Testis (tissue), 3 donors: ENCODE data around the gene SLX4IP. TPM values are rescaled to one million over a fixed set of nuclear protein-coding genes. Genes with fewer than 3 reads are reported as not detected.

Source experiments
- DNase-seq: peaks from one replicate; pipeline ENCODE4 v3.0.0-alpha.2; 2019
- H3K27ac ChIP-seq, 2 donors: fragments of 200-600 bp; sonication (generic); one replicate each; pipeline ENCODE4 v1.5.1; 2019
- H3K27me3 ChIP-seq: fragments of 200-600 bp; sonication (generic); one replicate; pipeline ENCODE4 v1.5.1; 2019
- H3K36me3 ChIP-seq: fragments of 200-600 bp; sonication (generic); one replicate; pipeline ENCODE4 v1.5.1; 2017; ENCODE audit warnings: low read depth; ENCODE audit errors: missing control alignments
- H3K4me1 ChIP-seq: fragments of 200-600 bp; sonication (generic); one replicate; pipeline ENCODE4 v1.5.1; 2019
- H3K4me3 ChIP-seq, 2 donors: fragments of 200-600 bp; sonication (generic); one replicate each; pipeline ENCODE4 v1.5.1; 2017 to 2019
- H3K9me3 ChIP-seq: fragments of 200-600 bp; sonication (generic); one replicate; pipeline ENCODE4 v1.5.1; 2017
- POLR2A ChIP-seq: fragments of 450-650 bp; IDR thresholded peaks from one replicate; pipeline ENCODE4 v1.6.1; 2017; ENCODE audit warnings: antibody characterized with exemption, mild to moderate bottlenecking, moderate library complexity
- WGBS, 2 donors: methylation state at CpG; one replicate each; pipeline ENCODE4 v1.1.5; 2018; 5-methylcytosine and 5-hydroxymethylcytosine counted together
- intact Hi-C: fragments of 100-400 bp; cut with DNase I; formaldehyde crosslinking; loops from one replicate; pipeline ENCODE4 v1.15.1; 2023; ENCODE audit warnings: low total_unique reads
- polyA plus RNA-seq: library from polyadenylated mRNA; stranded (reverse); fragments of 350-450 nt; fragmentation: Illumina TruSeq; extraction: RNeasy Lipid Tissue Mini Kit (QIAGEN cat#74804); gene quantifications from one replicate; pipeline ENCODE4 v1.2.3, GENCODE V29; 2014; ENCODE audit warnings: low read depth, low replicate concordance; ENCODE audit not compliant: insufficient read depth
- total RNA-seq, 2 donors: library from RNA; depleted of rRNA; stranded (reverse); fragments of >200 nt; gene quantifications; one replicate each; pipeline ENCODE4 v1.2.3, GENCODE V29; 2016
- TF ChIP-seq, protein P1 (sequence below), 3 experiments: fragments of 450-650 bp in 2 of 3; fragments of 200-600 bp in 1 of 3; sonication (generic) in 1 of 3; IDR thresholded peaks; one replicate each; pipeline ENCODE4 v1.5.1; 2016 to 2019; ENCODE audit warnings: antibody characterized with exemption in 3 of 3, mild to moderate bottlenecking in 2 of 3, moderate library complexity in 1 of 3

The SLX4IP gene
- total and polyA plus RNA-seq, 3 donors from 2014 or later: 3.8 to 10.8 (median 9.7) TPM

DNA sequence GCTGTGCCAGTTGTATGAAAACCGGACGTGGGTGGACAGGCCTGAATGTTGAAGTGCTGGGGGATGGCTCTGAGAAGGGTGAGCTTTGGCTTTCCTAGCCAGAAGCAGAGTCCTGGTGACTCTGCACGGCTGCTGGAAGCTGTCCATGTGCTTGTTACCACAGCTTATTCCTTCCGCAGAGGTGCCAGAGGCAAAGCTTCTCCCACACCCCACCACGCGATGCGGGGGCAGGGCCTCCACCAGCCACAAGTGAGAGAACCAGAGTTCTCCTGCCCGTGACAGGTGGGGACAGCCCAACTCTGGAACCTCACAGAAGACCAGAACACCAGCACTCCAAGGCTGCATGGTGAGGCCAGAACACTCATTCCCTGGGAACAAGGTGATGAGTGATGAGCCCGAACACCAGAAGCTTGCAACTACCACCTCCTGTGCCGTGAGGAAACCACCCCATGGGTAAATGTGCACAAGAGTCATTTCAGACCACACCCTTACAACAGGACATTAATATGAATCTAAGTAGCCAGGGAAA lies 202.0 kb downstream of the SLX4IP start:
- Histone ChIP-seq H3K36me3 (no peaks in the 10 kb centered on the region), H3K27me3 (no peaks in the 10 kb centered on the region), H3K9me3 (no peaks in the 10 kb centered on the region), H3K4me1 (peaks cover 12% of the 10 kb centered on the region), H3K27ac (peak overlapping the region in 1 of 2 donors; percentile 48), H3K4me3 (no peak overlapping the region)
- WGBS, 2 donors: 67 to 73% methylated on average over 10 of the region's 10 CpGs
- DNase-seq: no peak
- intact Hi-C loops: no loop called here
- TF ChIP-seq, protein P1, sequence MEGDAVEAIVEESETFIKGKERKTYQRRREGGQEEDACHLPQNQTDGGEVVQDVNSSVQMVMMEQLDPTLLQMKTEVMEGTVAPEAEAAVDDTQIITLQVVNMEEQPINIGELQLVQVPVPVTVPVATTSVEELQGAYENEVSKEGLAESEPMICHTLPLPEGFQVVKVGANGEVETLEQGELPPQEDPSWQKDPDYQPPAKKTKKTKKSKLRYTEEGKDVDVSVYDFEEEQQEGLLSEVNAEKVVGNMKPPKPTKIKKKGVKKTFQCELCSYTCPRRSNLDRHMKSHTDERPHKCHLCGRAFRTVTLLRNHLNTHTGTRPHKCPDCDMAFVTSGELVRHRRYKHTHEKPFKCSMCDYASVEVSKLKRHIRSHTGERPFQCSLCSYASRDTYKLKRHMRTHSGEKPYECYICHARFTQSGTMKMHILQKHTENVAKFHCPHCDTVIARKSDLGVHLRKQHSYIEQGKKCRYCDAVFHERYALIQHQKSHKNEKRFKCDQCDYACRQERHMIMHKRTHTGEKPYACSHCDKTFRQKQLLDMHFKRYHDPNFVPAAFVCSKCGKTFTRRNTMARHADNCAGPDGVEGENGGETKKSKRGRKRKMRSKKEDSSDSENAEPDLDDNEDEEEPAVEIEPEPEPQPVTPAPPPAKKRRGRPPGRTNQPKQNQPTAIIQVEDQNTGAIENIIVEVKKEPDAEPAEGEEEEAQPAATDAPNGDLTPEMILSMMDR (IDR thresholded peaks at IDR 0.05): no peak
- no peak for TF ChIP-seq POLR2A

DNA sequence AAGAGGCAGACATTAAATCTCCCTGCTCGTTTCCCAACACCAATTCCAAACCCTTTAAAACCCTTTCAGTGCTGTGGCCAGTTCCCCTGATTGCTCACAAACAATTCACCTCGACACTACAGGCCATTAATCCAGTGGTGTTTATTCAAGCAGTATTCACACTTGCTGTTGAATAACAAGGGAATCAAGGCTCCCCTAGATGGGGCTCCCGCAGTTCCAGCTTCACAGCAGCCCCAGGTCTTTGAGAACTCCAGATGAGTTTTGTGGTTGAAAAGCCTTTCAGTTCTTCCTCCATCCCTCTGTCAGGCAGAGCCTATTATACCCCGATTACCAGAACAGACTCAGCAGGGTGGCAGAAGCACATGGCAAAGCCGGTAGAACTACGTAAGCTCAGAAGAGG lies 202.5 kb downstream of the SLX4IP start:
- 53 to 62% methylated on average over 6 of the region's 6 CpGs for WGBS, 2 donors
- Histone ChIP-seq H3K4me1 (peaks cover 12% of the 10 kb centered on the region), H3K36me3 (no peaks in the 10 kb centered on the region)

GRCh38 chr20:10639077-10639736 lies 204.1 kb downstream of the SLX4IP start:
- Histone ChIP-seq H3K27ac (peak overlapping the region in 1 of 2 donors; percentile 24), H3K4me1 (peaks cover 12% of the 10 kb centered on the region)

More for the DNA sequence above, 202.5 kb downstream of the SLX4IP start:
- H3K9me3 ChIP-seq: no peaks in the 10 kb centered on the region
- DNase-seq: no peak
- H3K27me3 ChIP-seq: no peaks in the 10 kb centered on the region
- H3K4me3 ChIP-seq: no peak overlapping the region
- TF ChIP-seq, protein P1 (IDR thresholded peaks at IDR 0.05): no peak
- TF ChIP-seq POLR2A: no peak
- H3K27ac ChIP-seq: peak overlapping the region in 1 of 2 donors; percentile 48
- intact Hi-C loops: no loop called here

GRCh38 chr20:10639737-10640556 lies 204.8 kb downstream of the SLX4IP start:
- Histone ChIP-seq H3K27ac (peak overlapping the region in 1 of 2 donors; percentile 45), H3K4me3 (no peak overlapping the region), H3K27me3 (no peaks in the 10 kb centered on the region), H3K4me1 (peaks cover 12% of the 10 kb centered on the region), H3K9me3 (no peaks in the 10 kb centered on the region), H3K36me3 (no peaks in the 10 kb centered on the region)
- WGBS, 2 donors: 63 to 66% methylated on average over 14 to 18 of the region's 18 CpGs
- intact Hi-C loops: no loop called here
- TF ChIP-seq, protein P1 (IDR thresholded peaks at IDR 0.05): no peak
- no peak for TF ChIP-seq POLR2A
- DNase-seq: no peak

More at GRCh38 chr20:10639077-10639736, 204.1 kb downstream of the SLX4IP start:
- Histone ChIP-seq H3K36me3 (no peaks in the 10 kb centered on the region), H3K27me3 (no peaks in the 10 kb centered on the region), H3K9me3 (no peaks in the 10 kb centered on the region), H3K4me3 (no peak overlapping the region)
- DNase-seq: no peak
- no peak for TF ChIP-seq POLR2A
- TF ChIP-seq, protein P1 (IDR thresholded peaks at IDR 0.05): no peak
- WGBS, 2 donors: 88 to 90% methylated on average over 23 of the region's 23 CpGs
- intact Hi-C loops: no loop called here
